ENCODE measurements around the gene XIAP.
A peak's percentile ranks its signal among the peaks of the same experiment; 100 is the strongest.
"Not testable (repeated sequence)": the region's sequence is repeated elsewhere in the genome, so short reads cannot be mapped to it uniquely, and the experiment has no call there.

XIAP gene

DNA sequence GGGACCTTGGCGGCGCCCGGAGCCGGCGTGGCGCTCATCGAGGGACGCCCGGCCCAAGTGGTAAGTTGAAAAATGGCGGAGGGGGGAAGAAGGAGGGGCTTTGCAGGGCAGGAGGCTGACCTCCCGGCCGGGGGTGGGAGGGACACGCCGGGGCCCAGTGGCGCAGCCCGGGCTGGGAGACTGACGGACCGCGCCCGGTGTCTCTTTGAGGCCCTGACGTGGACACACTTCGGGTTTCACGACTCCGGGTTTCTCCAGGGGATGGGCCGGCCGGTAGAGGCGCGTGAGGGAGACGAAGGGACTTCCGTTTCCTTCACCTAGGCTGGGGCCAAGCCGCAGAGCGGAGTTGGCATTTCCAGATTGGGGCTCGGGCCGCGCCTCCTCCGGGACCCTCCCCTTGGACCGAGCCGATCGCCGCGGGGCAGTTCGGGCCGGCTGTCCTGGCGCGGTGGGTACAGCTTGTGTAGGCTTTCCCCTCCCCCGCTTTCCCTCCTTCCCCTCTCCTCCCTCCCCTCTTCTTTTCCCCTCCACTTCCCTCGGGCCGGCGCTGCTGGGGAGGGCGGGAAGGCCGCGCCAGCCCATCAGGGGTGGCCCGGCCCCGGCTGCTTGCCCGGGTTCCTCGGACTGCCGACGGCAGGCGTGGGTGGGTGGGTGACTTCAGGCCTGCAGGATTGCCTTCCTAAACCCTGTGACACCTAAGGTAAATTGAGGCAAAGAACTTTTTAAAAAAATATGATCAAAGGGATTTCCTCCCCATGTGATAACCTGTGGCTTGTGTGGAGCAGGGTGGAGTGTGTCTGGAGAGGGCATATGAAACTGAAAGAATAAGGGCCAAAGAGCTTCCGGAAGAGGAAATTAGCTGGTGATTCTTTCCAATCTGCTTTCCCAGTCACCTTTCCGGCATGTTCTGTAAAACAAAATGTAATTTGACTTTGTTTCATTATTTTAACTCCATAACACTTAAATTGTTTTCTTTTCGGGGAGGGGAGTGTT, at the start of gene XIAP:
XIAP (plus strand) TSS at position 208 of the 993 bp plus-strand sequence. CDS start 25,610 bp downstream, outside the sequence.
- peak; percentile 24 for FAIRE-seq

DNA sequence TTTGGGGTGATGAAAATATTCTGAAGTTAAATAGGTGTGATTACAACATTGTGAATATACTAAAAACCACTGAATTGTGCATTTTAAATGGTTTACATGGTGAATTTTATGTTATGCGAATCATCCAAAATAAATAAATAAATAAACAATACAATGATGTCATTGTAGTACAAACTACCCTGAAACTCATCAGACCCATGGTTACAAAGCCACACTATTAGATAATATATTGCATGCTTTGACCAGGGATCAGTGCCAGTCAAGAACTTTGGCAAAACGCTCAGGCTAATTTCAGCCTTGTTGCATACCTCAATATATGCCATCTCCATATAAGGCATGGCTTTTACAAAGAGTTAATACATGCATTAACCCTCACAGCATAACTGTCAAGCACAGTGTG, 45.5 kb upstream of the XIAP start:
- DNase-seq (ENCODE audit: low spot score) = peak; percentile 9
- FAIRE-seq = no peak

More for the DNA sequence above, at the start of gene XIAP:
- DNase-seq (ENCODE audit: low spot score) = peak; percentile 78

DNA sequence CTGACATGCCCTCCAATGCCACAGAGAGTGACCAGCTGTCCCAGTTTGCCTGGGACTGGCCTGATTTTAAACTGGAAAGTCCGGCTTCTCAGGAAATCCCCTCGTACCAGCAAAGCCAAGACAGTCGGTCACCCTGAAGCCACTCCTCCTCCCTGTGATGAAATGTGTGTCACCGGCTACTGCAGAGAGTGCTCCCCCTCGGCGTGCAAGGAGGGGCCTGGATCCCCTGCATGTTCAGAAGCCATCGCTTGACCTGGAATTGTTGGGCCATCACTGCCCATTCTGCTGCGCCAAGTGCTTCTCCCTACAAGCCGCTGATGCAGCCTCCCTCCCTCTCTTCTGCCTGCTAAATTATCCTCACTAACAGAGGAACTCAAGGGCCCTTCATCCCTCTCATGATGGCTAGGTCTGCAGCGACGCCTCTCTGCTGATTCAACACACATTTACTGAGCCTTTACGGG, 44.9 kb upstream of the XIAP start:
- FAIRE-seq = peak; percentile 61
- peak; percentile 35 for DNase-seq (ENCODE audit: low spot score)

DNA sequence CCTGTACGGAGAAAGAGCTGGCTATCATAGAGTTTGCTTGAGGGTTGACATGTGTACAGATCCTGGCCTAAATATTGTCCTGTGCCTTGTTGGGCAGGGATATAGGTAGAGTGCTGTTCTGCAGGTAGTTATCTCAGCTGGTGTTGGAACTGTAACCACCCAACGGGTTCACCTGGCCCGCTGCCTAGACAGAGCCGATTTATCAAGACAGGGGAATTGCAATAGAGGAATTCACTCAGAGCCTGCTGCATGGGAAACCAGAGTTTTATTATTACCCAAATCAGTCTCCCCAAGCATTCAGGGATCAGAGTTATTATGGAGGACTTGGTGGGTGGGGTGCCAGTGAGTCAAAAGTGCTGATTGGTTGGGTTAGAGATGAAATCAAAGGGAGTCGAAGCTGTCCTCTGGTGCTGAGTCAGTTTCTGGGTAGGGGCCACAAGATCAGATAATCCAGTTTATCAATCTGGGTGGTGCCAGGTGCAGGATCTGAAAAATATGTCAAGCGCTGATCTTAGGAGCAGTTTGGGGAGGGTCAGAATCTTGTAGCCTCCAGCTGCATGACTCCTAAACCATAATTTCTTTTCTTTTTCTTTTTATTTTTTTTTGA, 42.5 kb upstream of the XIAP start:
- FAIRE-seq = no peak
- no peak for DNase-seq (ENCODE audit: low spot score)

DNA sequence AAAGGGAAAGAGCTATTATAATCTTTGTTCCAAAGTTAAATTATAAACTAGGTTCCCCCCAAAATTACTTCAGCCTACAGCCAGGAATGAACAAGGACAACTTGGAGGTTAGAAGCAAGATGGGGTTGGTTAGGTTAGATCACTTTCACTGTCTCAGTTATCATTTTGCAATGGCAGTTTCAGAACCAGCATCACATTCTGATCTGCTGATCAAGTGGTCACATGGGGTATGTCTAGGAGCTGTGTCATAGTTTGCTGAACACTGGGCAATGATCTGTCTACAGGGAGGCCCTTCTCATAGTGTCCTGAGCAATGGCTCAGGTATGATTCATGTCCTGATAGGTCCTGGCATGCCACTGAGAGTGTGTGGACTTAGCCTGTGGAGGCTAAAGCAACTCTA, 41.6 kb upstream of the XIAP start:
- peak; percentile 92 for DNase-seq (ENCODE audit: low spot score)
- peak; percentile 96 for FAIRE-seq

DNA sequence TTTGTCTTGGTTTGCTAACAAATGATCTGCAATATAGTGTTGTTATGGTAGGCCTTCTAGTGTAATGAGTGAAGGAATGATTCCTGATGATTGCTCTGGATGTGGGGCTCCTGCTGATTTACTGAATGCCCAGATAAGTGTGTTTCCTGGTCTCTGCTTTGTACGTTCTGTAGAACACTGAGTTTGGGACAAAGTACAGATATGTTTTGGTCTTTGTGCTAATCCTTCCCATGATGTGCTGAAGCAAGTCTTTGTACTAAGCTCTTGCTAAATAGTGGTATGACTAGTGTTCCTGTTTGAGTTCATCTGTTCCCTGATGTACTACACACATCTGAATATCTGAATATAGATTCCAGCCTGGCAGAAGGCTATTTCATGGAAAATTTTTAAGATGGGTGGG, 36.9 kb upstream of the XIAP start:
- no peak for DNase-seq (ENCODE audit: low spot score)
- no peak for FAIRE-seq

DNA sequence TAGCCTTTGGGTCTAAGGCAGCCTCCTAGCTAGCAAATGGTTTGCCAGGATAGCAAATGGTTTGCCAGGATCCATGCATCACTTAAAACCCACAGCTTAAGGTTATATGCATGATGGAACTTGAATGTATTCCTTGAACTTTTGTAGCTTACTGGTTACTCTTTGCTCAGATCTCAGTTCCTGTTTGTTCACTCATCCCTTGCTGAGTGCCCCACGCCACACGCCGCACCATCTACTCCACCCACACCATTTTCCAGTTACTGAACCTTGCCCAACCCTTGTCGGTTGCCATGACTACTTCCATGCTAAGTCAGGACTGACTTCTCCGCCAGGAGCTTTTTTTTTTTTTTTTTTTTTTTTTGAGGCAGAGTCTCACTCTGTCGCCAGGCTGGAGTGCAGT, 29.5 kb upstream of the XIAP start:
- FAIRE-seq (peak; percentile 98), DNase-seq (ENCODE audit: low spot score) (peak; percentile 95)

DNA sequence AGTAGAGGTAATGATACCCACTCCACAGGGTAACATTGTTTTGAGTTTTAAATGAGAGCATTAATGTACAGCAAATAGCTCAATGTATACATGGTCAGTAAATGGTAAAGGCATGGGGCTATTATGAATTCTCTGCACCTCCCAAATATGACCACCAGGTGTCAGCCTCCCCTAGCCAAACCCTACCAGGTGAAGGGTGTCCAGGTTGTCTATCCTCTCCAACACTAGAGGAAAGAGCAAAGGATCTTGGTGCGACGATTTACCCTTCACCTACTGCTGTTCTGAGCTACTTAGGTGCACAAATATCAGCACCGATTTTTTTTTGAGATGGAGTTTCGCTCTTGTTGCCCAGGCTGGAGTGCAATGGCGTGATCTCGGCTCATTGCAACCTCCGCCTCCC, 26.5 kb upstream of the XIAP start:
- peak; percentile 24 for DNase-seq (ENCODE audit: low spot score)
- FAIRE-seq = peak; percentile 56

DNA sequence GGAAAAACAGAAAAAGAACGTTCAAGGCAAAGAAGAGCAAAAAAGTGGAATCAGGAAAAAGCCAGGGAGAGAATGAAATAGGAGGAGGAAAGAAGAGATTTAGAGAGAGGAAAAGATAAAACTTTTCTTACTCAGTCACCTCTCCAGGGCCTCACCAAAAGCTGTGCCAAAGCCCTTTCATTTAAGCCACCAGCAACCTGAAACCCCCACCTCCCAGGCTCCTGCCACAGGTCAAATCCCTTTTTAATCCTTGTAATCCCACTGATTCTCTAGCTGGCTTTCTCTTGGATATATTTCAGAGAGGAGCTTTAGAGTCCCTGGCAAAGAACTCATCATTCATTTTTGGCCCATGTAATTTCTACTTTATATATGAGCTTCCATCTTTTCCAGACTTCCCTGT, 25.7 kb upstream of the XIAP start:
- no peak for DNase-seq (ENCODE audit: low spot score)
- no peak for FAIRE-seq

DNA sequence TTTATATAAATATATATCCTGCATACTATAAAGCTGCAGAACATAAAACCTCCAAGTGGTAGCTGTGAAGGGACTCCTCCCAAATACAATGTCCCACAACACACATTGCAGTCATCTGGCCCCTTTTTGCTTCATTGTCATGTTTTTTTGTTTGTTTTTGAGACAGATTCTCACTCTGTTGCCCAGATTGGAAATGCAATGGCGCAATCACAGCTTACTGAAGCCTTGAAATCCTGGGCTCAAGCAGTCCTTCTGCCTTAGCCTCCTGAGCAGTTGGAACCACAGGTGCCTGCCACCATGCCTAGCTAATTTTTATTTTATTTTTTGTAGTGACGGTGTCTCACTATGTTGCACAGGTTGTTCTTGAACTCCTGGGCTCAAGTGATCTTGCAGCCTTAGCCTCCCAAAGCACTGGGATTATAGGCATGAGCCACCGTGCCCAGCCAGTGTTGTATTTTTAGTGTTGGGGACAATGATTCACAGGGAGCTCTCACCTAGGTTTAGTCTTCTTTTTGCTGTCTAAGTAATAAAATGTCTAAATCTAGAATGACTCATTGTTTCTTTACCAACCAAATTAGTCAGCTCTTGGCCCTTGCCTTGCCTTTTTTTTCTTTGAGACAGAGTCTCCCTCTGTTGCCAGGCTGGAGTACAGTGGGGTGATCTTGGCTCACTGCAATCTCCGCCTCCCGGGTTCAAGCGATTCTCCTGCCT, 24.0 kb upstream of the XIAP start:
- FAIRE-seq (peak; percentile 97), DNase-seq (ENCODE audit: low spot score) (peak; percentile 90)

DNA sequence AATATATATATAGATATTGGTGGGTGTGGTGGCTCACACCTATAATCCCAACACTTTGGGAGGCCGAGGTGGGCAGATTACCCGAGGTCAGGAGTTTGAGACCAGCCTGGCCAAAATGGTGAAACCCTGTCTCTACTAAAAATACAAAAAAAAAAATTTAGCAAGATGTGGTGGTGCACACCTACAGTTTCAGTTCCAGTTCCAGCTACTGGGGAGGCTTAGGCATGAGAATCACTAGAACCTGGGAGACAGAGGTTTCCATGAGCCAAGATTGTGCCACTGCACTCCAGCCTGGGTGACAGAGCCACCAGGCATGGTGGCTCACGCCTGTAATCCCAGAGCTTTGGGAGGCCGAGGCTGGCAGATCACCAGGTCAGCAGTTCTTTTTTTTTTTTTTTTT, 14.7 kb upstream of the XIAP start:
- DNase-seq (ENCODE audit: low spot score); FAIRE-seq: not testable (repeated sequence)

DNA sequence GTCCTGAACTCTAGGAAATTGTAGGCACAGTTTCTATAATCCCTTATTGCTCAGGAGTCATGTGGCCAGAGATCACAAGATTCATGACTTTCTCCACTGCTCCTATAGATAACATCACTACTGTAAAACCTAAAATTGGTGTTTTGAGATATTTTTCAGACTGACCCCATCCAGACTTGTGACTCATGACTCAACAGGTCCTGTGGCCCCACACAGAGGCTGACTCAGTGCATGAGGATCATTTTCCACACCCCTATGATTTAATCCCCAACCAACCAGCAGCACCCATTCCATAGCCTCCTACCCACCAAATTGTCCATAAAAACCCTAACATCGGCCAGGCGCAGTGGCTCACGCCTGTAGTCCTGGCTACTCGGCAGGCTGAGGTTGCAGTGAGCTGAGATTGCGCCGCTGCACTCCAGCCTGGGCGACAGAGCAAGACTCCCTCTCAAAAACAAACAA, 13.2 kb upstream of the XIAP start:
- DNase-seq (ENCODE audit: low spot score) (peak; percentile 49), FAIRE-seq (peak; percentile 80)

DNA sequence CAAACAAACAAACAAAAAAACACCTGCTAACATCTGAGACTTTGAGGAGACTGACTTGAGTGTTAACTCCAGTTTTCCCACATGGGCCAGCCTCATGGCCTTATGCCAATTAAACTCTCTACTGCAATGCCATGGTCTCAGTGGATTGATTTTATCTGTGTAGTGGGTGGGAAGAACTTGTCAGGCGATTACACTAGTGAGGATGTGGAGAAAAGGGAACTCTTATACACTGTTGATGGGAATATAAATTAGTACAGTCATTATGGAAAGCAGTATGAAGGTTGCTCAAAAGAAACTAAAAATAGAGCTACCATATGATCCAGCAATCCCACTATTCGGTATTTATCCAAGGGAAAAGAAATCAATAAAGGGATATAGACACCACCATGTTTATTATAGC, 12.8 kb upstream of the XIAP start:
- FAIRE-seq (no peak), DNase-seq (ENCODE audit: low spot score) (no peak)

DNA sequence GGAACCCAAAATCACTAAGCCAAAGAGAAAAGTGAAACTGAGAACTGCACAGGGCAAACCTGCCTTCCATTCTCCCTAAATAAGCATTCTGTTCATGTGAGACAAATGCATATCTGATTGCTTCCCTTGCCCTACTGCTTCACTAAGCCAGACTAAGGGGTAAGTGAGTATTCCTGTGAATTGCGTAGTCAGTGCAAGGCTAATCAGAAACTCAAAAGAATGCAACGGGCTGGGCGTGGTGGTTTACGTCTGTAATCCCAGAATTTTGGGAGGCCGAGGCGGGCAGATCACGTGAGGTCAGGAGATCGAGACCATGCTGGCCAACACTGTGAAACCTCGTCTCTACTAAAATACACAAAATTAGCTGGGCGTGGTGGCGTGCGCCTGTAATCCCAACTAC, 10.8 kb upstream of the XIAP start:
- no peak for DNase-seq (ENCODE audit: low spot score)
- no peak for FAIRE-seq

DNA sequence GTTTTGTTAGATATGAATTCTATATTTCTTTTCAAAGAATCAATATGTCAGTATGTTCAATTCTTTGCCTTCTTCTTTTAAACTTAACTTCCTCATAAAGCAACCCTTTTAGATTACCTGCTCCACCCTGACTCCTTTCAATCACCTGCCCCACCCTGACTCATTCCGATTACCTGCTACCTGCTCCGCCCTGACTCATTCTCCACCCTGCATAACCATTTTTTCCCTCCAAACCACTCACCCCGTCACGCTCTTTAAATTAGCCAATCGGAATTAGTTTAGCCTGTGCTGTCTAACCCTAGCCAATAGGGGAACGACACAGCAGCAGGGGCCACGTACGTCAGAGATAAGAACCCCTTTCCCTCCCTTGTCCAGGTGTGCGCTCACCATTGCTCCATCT, 9.9 kb upstream of the XIAP start:
- not testable (repeated sequence) for DNase-seq (ENCODE audit: low spot score); FAIRE-seq

DNA sequence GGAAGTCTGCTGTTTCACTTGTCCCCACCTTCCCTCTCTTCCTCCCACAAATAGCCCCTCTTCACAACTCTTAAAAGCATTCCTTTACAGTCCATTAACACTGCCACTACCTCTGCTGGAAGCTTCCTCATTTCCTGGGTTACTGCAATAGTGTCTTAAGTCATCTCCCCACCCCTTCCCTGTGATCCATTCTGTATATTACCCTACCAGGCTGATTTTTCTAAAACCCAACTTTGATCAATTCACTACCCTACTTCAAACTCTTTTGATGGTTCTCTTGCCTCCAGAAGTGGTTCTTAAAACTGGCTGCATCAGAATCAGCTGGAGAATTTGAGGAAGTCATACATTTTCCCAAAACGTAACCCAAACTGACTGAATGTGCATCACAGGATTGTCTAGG, 8.8 kb upstream of the XIAP start:
- FAIRE-seq (no peak), DNase-seq (ENCODE audit: low spot score) (no peak)

DNA sequence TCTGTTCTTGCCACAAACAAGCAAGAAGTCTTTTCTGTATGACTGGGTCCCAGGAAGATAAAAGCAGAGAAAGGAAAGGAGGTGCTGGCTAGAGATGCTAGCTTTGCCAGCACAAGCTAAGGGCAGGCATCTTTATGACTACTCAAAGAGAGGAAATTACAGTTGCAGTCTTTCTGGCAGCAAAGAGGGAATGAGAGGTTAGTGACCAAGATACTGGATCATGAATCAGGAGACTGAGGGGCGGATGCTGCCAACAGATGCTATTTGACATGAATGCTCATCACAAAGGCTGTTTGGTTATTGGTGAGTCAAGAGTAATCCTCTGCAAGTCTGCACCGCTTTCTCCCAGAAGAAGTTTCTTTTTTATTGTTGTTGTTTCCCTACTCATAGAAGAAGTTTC, 5.5 kb upstream of the XIAP start:
- FAIRE-seq (no peak), DNase-seq (ENCODE audit: low spot score) (no peak)

DNA sequence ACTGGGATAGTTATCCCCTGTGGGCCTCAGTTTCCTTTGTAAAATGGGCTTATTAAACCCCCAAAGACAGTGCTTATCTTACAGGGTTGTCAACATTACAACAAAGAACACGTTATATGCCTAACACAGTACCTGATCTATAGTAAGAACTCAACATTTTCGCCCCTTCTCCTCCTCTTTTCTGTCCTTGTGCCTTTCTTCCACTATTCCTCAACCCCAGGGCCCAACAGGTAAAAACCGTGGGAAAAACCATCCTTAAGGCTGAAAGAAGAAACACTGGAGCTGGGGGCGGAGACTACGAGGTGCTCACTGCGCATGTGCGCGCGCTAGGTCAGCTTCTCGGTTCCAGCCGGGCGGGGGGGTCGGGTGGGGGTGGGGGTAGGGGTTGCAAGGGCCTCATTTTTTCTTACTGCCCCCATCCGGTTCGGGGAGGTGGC, 426 bp upstream of the XIAP start:
- FAIRE-seq (no peak), DNase-seq (ENCODE audit: low spot score) (no peak)

DNA sequence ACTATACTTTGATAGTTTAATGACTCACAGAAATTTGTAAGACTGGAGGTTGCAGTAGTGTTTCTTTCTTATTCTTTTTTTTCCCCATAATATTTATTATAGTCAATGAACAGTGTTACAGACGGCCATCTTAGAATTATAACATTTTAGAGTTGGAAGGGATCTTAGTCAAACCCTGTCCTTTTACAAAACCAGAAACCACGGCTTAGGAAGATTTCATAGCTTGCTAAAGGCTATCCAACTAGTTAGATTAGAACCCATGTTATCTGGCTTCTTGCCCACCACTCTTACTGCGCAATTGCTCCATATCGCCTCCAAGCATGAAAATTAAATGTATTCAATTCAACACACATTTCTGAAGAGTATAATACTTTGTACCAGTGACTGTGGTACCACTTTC, 1.1 kb downstream of the XIAP start:
- no peak for DNase-seq (ENCODE audit: low spot score)
- no peak for FAIRE-seq

DNA sequence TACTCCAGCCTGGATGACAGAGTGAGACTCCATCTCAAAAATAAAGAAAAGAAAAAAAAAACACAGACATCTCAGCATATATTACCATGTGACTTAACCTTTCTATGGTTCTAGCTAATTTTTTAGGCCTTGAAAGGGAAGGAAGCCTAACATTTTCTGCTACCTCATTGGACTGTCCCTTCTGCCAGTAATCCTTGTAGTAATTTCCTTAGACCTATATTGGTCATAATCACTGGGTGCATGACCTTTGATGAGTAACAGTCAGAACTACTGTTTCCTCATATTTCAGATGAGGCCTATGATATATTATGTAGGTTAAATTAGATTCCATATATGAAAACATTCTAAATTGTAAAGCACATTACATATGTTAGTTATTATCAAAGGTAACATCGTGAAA, 9.6 kb downstream of the XIAP start:
- DNase-seq (ENCODE audit: low spot score) (peak; percentile 29), FAIRE-seq (peak; percentile 62)

DNA sequence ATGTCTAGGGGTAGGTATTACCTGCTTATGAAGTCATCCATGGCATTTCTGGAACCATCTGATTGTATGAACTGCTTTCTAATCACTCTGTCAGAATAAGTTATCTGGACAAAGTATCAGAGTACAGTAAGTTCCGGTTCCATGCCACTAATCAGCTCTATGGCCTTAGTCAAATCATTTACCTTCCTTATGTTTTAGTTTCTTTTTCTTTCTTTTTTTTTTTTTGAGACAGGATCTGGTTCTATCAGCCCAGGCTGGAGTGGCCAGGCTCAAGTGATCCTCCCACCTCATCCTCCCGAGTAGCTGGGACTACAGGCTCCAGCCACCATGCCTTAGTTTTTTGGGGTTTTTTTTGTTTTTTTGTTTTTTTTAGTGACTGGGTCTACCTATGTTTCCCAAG, 11.5 kb downstream of the XIAP start:
- FAIRE-seq = no peak
- no peak for DNase-seq (ENCODE audit: low spot score)

DNA sequence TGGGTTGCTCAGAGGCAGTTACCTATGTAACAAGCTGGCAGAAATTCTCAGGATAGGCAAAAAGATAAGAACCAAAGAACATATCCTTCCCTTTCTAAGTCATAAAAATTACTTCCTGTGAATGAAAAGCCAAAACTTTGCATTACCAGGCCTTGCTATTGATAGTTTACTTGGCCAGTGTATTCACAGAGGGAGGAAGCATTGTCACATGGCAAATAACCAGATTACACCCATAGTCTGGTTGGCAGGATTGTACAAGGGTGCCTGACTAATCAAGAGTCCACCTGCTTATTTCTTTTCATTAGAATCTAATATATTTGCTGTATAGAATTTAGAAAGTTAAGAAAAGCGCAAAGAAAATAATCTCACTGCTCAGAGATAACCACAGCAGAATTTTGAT, 14.1 kb downstream of the XIAP start:
- FAIRE-seq (no peak), DNase-seq (ENCODE audit: low spot score) (no peak)

All from RCC 7860 (cell line).